NCI-H2107 treated with DMSO at 0.1 percent for 48 hours (cell line): ENCODE measurements around the gene CCNO.
A peak's percentile ranks its signal among the peaks of the same experiment; 100 is the strongest.

ENCODE experiments used
- DNase-seq: peaks from one replicate; lab custom pipeline; 2025; ENCODE audit not compliant: unreplicated experiment; lab: John Stamatoyannopoulos, UW

The CCNO gene, protein sequence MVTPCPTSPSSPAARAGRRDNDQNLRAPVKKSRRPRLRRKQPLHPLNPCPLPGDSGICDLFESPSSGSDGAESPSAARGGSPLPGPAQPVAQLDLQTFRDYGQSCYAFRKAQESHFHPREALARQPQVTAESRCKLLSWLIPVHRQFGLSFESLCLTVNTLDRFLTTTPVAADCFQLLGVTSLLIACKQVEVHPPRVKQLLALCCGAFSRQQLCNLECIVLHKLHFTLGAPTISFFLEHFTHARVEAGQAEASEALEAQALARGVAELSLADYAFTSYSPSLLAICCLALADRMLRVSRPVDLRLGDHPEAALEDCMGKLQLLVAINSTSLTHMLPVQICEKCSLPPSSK

DNA sequence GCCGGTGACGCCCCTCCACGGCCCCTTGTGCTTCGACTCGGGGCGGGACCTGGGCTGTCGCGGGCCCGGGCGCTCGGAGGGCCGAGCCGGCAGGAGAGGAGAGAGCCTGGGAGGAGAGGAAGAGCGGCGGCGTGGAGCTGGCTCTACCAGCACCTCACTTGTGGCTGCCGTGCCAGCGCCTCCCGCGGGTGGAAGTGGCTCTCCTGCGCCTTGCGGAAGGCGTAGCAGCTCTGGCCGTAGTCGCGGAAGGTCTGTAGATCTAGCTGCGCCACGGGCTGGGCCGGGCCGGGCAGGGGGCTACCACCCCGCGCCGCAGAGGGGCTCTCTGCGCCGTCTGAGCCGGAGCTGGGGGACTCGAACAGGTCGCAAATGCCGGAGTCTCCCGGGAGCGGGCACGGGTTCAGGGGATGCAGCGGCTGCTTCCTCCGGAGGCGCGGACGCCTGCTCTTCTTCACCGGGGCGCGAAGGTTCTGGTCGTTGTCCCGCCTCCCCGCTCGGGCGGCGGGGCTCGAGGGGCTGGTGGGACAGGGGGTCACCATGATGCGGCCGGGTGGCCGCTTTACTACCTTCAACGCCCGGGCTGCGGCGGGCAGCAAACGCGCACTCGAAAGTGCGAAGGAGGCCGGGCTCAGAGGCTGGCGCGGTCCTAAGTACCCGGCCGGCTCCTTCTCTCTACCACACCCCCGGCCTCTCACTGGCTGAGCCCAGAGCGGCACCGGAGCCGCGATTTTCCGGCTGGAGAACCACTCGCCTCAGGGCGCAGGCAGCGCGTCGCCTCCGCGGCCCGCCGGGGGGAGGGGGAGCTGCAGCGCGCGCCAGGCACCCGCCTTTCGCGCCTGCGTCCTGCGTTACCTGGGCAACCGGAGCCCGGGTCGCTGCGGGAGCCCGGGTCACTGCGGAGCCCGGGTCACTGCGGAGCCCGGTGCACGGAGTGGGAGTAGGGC, at the start of gene CCNO:
Gene CCNO, minus strand, starts transcription at position 624 of the 944 bp plus-strand sequence. Its CDS starts 85 bp downstream, at position 539.
- no peak for DNase-seq

DNA sequence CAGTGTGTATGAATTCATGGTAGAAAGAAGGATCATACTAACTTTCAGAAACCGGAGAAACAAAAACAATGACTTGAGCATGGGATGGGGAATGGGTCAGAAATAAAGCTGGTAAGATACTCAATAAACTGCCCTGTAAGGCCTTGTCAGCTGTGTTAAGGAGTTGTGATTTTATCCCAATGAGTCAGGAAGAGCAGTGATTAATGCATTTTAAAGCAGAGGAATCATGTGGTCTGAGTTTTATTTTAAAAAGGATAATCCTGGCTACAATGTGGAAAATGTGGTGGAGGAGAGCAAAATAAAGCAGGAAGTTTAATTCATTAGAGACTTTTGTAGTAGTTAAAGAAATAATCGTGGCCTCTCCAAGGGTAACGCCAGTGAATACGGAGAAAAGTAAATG, 45.4 kb upstream of the CCNO start:
- DNase-seq = no peak

DNA sequence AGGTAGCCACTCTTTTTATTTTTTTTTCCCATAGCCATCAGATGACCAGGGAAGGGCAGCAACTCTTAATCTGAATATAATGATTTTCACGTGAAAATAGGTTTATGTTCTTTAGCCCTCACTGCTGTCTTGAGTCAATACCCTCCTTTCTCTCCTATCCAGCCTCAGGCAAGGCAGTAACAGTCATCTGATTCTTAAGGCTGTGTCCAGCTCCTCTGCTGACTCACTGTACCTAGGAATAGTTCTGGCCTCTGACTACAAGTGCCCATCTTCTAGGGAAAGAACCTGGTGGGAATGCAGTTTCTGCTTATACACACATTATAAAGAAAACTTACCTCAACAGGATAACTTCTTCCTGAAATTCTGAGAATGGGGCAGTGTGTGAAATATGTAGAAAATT, 43.4 kb upstream of the CCNO start:
- DNase-seq = no peak

DNA sequence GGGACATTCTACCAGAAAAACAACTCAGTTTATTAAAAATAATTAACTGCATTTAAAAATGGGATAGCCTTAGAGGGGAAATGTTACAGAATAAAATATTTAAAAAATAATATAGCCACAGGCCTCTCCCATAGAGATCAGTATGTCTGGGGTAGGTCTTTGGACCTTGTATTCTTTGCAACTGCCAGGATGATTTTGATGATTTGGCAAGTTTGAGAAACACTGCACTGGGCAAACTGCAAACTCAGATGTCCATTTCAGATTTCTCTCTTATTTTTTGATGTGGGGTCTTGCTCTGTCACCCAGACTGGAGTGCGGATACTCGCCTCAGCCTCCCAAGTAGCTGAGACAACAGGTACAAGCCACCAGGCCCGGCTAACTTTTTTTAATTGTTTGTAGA, 24.9 kb upstream of the CCNO start:
- no peak for DNase-seq

DNA sequence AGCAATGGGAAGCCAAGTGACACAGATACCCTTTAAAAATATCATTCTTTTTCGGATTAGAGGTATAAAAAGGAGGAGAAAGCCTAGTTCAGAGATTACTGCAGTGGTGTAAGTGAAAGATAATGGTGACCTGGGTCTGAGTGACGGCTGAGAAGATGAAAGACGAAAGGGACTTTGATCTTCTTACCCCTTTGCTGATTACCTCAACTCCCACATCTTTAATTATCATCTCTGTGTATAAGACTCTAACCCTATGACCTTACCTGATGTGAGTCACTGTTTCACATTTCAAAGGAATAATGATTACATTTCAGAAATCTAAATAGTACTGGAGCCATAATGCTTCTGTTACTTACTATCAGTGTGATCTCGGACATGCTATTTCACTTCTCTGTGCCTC, 21.4 kb upstream of the CCNO start:
- DNase-seq = no peak

DNA sequence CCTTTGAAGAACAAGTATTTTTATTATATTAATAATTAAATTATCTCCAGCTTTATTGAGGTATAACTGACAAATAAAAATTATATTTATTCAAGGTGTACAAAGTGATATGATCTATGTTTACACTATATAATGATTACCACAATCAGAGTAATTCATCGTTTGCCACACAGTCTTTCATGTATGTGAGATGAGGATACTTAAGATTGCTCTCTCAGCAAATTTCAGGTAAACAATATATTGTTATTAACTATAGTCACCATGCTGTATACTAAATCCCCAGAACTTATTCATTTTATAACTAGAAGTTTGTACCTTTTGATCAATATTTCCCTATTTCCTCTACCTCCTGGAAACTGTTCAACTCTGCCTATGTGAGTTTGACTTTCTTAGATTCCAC, 16.7 kb upstream of the CCNO start:
- DNase-seq = no peak

DNA sequence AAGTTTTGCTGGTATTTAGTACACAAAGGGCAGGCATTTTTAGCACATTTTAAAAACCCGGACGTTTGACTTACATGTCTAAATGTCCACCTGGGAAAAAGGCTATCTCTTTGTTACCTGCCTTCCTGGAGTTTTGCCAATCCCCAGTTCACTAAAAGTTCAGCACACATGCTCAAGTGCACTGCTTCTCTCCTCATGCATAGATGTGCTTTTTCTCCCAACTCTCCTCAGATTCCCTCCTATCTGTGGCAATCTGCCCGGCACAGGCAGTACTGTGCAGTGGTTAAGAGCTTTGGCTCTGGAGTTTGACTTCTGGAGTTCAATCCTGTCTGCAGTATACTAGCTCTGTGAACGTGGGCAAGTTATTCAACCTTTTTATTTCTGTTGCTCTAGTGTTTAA, 8.3 kb upstream of the CCNO start:
- no peak for DNase-seq

DNA sequence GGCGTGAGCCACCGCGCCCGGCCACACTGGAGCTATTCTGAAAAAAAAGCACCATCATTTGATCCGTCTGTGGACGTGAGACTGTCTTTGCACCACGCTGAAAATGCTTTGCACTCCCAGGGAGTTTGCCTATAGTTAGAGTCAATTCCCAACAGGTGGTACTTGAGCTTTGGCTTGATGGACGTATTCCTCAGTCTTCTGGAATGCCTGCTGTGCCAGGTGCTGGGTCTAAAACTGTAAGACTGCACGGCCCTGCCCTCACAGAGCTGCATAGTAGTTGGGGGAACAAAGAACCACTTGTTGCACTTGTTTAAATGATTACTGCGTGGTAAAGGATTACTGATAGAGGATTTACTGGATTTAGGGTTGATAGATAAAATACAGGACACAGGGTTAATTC, 3.4 kb upstream of the CCNO start:
- DNase-seq = no peak

DNA sequence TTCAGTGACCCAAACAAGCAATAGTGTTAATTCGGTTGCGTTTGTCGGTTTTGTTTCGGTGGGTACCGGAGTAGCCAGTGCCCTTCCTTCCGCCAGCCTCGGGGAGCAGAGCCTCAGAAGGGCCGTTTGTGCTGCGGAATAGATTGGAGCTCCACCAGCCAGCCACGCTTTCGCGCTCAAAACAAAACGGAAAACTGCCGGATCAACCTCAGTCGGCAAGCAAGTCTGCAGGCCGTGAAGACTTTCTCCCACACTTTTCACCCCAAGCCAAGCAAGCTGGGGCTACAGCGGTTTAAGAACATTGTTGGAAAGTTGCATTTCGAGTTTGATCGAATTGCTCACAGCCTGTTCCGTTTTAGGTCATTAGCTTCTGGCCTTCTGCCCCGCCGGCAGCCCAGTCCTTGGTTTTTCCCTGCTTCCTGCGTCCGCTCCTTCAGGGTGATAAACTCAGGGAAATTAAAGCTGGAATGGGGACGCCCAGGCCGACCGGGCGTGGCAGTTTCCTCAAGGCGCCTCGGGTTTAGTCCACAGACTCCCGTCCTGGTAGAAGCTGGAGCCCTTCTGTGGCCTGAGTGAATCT, 803 bp upstream of the CCNO start:
- DNase-seq = no peak

DNA sequence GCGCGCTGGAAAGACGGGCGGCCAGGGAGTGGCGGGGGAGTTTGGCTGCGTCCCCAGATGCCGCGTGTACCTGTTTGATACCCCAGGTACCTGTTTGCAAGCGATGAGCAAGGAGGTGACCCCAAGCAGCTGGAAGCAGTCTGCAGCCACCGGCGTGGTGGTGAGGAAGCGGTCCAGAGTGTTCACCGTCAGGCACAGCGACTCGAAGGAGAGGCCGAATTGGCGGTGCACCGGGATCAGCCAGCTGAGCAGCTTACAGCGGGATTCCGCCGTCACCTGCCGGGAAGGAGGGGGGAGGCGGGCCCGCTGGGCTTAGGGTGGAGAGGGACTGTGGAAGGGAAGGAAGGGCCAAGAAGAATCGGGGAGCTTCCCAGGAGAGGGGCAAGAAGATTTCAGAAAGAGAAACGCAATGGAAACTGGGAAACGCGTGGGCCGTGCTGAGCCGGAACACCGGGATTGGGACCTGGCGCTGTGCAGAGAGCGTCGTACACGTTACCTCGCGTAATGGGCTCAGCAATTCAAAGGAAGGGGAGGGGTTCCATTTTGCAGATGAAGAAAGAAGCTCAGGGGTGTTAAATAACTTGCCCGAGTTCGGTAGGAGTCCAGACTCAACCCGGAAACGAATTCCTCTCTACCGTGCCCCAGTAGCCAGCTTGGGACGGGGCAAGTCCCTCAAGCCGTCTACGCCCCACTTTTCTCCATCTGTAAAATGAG, 980 bp downstream of the CCNO start:
- DNase-seq = no peak

DNA sequence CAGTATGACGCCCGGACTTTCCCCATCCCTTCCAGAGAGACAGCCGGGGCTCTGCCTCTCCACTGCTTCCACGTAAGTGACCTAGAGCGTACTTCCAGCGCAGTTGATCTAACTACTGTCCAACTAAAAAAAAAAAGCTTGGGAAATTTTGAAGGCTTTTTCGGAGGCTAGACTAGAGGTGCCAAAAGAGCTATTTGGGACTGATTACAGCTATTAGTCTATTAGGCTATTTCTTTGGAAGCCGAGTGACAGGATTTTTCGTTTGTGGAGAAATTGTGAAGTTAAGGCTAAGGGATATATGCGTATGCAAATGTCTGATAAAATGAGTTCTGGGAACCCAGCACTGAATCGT, 1.5 kb downstream of the CCNO start:
- DNase-seq = no peak

DNA sequence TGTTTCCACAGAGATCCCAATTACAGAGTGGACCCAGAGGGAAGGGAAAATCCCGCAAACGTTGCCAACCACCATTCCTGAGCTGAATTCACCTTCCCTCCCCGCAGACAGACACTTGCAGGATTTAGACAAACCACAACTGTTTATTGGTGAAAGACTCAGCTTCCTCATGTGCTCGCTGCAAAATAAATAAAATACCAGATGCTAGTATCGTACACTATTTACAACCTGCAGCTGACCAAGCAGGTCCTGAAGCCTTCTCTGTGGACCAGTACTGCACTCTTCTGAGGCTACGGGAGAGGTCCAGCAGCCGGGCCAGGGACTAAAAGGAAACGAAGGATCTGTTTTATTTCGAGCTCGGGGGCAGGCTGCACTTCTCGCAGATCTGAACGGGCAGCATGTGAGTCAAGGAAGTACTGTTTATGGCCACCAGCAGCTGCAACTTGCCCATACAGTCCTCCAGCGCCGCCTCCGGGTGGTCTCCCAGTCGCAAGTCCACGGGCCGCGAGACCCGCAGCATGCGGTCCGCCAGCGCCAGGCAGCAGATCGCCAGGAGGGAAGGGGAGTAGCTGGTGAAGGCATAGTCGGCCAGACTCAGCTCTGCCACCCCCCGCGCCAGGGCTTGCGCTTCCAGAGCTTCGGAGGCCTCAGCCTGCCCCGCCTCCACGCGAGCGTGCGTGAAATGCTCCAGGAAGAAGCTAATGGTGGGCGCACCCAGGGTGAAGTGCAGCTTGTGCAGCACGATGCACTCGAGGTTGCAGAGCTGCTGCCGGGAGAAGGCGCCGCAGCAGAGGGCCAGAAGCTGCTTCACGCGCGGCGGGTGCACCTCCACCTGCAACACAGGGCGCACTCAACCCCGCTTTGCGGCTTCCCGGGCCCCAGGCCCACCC, 2.1 kb downstream of the CCNO start:
- DNase-seq = no peak

DNA sequence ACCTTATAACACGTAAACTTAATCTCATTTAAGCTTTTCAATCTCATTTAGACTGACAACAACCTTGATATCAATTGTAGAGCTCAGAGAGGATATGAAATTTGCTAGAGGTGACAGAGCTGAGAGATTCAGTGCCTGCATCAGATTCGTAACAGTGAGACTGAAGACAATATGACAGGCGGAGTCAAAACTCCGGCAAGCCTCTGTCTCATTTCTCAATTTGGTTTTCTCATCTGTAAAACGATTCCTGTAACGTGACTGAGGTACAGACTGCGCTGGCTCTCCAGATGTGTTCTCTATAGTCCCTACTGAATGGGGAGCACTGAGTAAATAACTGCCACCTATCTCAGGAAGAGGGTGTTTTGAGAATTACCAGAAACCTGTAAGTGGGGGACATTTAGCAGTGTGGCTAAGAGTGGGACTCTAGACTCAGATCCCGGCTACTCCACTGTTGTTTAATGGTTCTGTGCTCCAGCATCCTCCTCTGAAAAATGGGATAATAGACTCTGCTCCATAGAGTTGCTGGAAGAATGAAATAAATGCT, 3.2 kb downstream of the CCNO start:
- DNase-seq = no peak

DNA sequence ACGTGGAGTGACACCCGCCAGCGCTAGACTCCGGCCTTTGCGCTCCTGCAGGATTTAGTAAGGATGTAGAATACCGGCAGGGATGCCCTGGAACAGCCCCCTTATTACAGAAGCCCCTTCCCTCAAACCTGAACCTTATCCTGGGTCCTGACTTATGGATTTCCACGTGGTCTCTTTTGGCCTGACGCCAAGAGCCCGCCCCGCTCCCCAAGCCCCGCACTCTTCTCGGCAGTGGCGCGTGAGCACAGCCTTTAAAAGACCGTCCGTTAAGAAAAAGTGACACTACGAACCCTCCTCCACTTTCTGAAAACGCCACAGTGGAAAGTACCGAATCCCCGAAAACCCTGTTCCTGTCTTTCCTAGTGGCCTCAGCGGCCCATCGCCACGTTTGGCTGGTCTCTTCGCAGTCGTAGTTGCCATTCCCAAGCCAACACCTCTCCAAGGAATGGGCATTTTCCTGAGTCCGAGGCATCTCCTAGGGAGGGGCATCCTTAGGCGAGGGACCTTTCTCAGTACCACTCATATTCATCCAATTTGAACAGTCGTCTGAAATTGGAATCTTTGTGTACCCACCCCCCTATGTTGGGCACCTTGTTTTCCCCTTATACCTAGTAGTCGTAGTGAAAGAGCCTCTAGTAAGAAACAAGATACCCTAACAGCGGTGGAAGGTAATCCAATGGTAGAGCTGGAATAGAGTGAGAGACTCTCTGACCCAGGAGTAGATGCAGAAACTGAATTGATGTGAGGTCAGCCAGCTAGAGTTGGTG, 5.6 kb downstream of the CCNO start:
- no peak for DNase-seq

DNA sequence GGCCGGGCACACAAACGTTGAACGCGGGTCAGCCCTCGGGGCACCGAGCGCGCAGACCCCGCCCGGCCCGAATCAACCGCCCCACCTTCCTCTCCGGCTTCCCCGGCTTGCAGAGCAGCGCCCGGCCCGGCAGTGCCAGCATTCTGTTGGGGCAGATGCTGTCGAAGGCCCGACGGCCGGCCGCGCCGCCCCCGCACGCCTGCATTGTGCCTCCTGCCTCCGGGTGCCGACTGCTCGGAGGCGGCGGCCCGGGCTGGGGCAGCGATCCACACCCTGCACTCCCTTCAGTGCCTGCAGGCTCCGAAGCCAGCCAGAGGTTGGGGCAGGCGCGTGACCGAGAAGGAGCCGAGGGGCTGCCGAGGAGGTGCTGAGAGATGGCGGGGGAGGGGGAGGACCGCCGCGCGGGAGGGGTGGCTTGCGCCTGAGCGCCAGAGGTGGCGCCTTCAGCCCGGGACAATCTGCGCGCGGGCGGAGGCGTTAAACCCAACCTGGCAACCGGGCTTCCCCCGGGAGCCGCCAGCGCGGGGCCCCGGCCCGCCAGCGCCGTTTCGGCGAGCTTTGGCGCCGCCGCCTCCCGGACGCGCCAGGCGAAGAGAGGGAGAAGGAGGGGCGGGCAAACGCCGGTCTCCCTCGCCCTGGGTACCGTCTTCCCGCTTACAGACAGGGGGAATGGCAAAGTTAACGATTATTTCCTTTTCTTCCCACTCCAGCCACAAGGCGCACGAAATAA, 6.3 kb downstream of the CCNO start, which contains the start of gene MCIDAS:
Gene MCIDAS, minus strand, starts transcription at position 382 of the 730 bp plus-strand sequence. Its CDS starts 177 bp downstream, at position 205.
- DNase-seq = no peak

DNA sequence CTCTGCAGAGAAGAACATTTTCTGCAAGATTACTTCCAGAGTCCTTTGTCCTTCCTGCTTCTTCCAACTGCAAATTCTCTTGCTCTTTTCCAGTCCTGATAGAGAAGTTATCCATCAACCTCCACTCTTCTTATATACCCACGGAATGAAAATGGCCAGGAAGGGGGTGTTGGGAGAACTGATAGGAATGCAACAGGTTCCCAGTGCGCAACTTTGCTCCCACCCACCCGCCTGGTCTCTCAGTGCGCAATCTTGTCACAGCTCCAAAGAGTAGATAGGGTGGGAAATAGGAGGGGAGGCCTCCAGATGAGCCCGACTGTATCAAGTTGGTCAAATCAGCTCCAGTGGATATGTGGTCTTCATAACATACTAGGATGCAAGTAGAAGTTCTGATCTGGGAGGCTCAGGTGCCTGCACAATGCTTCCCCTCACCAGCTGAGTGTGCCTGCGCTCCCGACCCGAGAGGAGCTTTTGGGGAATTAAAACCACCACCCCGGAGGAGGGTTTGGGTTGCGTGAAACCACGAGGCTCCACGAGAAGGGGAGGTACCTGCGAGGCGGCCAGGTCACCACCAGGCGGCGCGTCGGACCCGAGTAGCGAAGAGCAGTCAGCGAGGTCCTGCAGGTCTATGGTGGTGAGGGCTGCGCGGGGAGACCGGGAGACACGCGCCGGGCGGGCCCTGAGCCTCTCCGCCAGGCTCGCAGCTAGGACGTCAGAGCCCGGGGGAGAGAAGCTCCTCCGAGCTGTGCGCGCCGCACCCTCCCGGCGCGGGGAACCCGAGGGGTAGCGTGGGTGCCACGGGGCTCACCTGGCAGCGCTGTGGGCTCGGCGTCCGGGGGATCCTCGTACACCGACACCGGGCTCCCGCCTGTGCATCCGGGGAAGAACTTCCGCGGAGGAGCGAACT, 7.1 kb downstream of the CCNO start:
- DNase-seq = peak; percentile 22

DNA sequence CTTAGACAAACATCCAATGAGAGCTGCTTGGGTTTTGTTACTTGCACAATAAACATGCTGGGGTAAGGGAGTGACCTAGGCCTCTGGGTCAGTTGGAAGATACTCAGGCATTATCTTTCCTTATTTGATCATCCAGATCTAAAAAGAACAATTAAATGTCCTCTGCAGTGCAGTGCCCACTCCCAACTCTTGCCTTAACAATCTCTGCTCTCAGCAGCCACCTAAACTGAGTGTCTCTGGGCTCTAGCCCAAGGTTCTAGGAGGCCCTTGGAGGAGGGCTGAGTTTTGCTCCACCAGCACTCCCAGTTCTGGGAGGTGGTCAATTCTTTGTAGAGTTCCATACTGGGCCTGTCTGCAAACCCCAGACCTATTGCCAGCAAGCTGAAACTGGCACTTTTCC, 8.1 kb downstream of the CCNO start:
- no peak for DNase-seq
